ENCODE data around the gene APOB. TPM values are rescaled to one million over a fixed set of nuclear protein-coding genes. Genes with fewer than 3 reads are reported as not detected.

Gene APOB
- total RNA-seq, 1 experiment from 2014 or later, result not detected

DNA sequence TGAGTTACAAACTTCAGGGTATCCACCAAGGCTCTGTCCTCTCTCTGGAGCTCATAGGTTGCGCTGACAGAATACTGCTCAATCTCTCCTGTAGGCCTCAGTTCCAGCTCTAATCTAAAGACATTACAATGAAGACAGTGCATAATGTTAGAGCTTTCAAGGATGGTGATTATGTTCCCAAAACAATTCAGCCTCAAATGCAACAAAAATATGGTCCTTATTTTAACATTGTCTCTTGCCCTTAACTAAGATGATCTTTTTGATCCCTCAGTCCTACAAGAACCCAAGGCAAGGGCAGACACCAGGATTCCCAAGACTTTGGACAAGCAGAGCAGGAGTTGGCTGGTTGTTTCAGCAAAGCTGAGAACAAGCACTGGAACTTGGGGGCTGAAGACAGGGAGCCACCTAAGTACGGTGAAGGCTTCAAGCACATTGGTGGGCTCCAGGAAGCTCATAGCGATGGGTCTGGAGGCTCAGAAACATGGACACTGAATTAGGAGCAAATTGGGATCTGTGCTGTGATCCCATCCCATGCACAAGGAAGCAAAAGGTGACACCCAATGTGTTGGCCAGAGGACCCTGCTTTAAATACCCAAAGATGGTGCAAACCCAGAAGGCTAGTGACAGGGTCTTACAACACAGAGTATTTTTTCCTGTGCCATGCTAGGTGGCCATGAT, 24.7 kb downstream of the APOB start:
- POLR2A ChIA-PET (ENCODE audit: unreplicated experiment), result no interaction called here
- CTCF ChIA-PET, result no interaction called here

GRCh38 chr2:21018290-21018689, 25.6 kb downstream of the APOB start:
- BruUV-seq (replicated peaks), result no TSS peak
- DNase-seq, result no peak

More for the DNA sequence above, 24.7 kb downstream of the APOB start:
- Histone ChIP-seq H3K4me1 (ENCODE audit: insufficient read depth, low read length) (no peaks in the 10 kb centered on the region), H4K20me1 (ENCODE audit: low read length) (no peaks in the 10 kb centered on the region), H3F3A (ENCODE audit: low read length, unreplicated experiment) (no peaks in the 10 kb centered on the region), H3K79me2 (ENCODE audit: low read length) (no peaks in the 10 kb centered on the region), H3K9ac (ENCODE audit: low read length) (no peak overlapping the region), H3K36me3 (ENCODE audit: low read depth, low read length) (no peaks in the 10 kb centered on the region), H3K9me2 (replicated peaks; ENCODE audit: low read length) (no peaks in the 10 kb centered on the region), H3K27me3 (ENCODE audit: low read length) (peaks cover 11% of the 10 kb centered on the region; the same call in 1 of the 2 replicates), H3K4me3 (ENCODE audit: low read length) (no peak overlapping the region), H3K4me2 (ENCODE audit: low read length) (no peak overlapping the region), H3K27ac (ENCODE audit: low read length) (no peak overlapping the region), H2AFZ (ENCODE audit: low read length) (no peak overlapping the region), H3K9me3 (ENCODE audit: low read length) (no peaks in the 10 kb centered on the region)
- TF ChIP-seq, protein P1, sequence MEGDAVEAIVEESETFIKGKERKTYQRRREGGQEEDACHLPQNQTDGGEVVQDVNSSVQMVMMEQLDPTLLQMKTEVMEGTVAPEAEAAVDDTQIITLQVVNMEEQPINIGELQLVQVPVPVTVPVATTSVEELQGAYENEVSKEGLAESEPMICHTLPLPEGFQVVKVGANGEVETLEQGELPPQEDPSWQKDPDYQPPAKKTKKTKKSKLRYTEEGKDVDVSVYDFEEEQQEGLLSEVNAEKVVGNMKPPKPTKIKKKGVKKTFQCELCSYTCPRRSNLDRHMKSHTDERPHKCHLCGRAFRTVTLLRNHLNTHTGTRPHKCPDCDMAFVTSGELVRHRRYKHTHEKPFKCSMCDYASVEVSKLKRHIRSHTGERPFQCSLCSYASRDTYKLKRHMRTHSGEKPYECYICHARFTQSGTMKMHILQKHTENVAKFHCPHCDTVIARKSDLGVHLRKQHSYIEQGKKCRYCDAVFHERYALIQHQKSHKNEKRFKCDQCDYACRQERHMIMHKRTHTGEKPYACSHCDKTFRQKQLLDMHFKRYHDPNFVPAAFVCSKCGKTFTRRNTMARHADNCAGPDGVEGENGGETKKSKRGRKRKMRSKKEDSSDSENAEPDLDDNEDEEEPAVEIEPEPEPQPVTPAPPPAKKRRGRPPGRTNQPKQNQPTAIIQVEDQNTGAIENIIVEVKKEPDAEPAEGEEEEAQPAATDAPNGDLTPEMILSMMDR (conservative IDR thresholded peaks at IDR 0.05; ENCODE audit: low read depth, low read length), result no peak
- no peak for TF ChIP-seq EZH2phosphoT487 (IDR thresholded peaks at IDR 0.05; ENCODE audit: borderline replicate concordance, low read length)
- TF ChIP-seq EZH2 (IDR thresholded peaks at IDR 0.05; ENCODE audit: low read length, unreplicated experiment), result no peak
- ATAC-seq (no peak), DNase-seq (no peak)
- intact Hi-C loops (cut with micrococcal nuclease), result no loop called here
- no TSS peak for BruUV-seq (replicated peaks)

GRCh38 chr2:21017748-21018276, 26.1 kb downstream of the APOB start:
- Histone ChIP-seq H4K20me1 (ENCODE audit: low read length) (no peaks in the 10 kb centered on the region), H3K4me2 (ENCODE audit: low read length) (no peak overlapping the region), H3K4me3 (ENCODE audit: low read length) (no peak overlapping the region), H3K27ac (ENCODE audit: low read length) (no peak overlapping the region), H3F3A (ENCODE audit: low read length, unreplicated experiment) (no peaks in the 10 kb centered on the region), H3K9ac (ENCODE audit: low read length) (no peak overlapping the region), H3K27me3 (ENCODE audit: low read length) (0 out of 2 replicates have a peak, but pooled peaks cover 3% of the 10 kb centered on the region), H3K36me3 (ENCODE audit: low read depth, low read length) (no peaks in the 10 kb centered on the region), H2AFZ (ENCODE audit: low read length) (no peak overlapping the region), H3K9me2 (replicated peaks; ENCODE audit: low read length) (no peaks in the 10 kb centered on the region), H3K79me2 (ENCODE audit: low read length) (no peaks in the 10 kb centered on the region), H3K4me1 (ENCODE audit: insufficient read depth, low read length) (no peaks in the 10 kb centered on the region), H3K9me3 (ENCODE audit: low read length) (no peaks in the 10 kb centered on the region)
- intact Hi-C loops (cut with micrococcal nuclease), result no loop called here
- CTCF ChIA-PET, result no interaction called here
- BruUV-seq (replicated peaks), result no TSS peak
- POLR2A ChIA-PET (ENCODE audit: unreplicated experiment), result no interaction called here
- ATAC-seq (no peak), DNase-seq (no peak)
- TF ChIP-seq, protein P1 (conservative IDR thresholded peaks at IDR 0.05; ENCODE audit: low read depth, low read length), result no peak
- TF ChIP-seq EZH2 (IDR thresholded peaks at IDR 0.05; ENCODE audit: low read length, unreplicated experiment), result no peak
- no peak for TF ChIP-seq EZH2phosphoT487 (IDR thresholded peaks at IDR 0.05; ENCODE audit: borderline replicate concordance, low read length)

More at GRCh38 chr2:21018290-21018689, 25.6 kb downstream of the APOB start:
- Histone ChIP-seq H3K4me3 (ENCODE audit: low read length) (no peak overlapping the region), H3K27ac (ENCODE audit: low read length) (no peak overlapping the region), H3K27me3 (ENCODE audit: low read length) (0 out of 2 replicates have a peak, but pooled peaks cover 5% of the 10 kb centered on the region), H3F3A (ENCODE audit: low read length, unreplicated experiment) (no peaks in the 10 kb centered on the region), H4K20me1 (ENCODE audit: low read length) (no peaks in the 10 kb centered on the region), H2AFZ (ENCODE audit: low read length) (no peak overlapping the region), H3K79me2 (ENCODE audit: low read length) (no peaks in the 10 kb centered on the region), H3K9me3 (ENCODE audit: low read length) (no peaks in the 10 kb centered on the region), H3K9me2 (replicated peaks; ENCODE audit: low read length) (no peaks in the 10 kb centered on the region), H3K36me3 (ENCODE audit: low read depth, low read length) (no peaks in the 10 kb centered on the region), H3K9ac (ENCODE audit: low read length) (no peak overlapping the region), H3K4me1 (ENCODE audit: insufficient read depth, low read length) (no peaks in the 10 kb centered on the region), H3K4me2 (ENCODE audit: low read length) (no peak overlapping the region)
- CTCF ChIA-PET, result no interaction called here
- ATAC-seq, result no peak
- intact Hi-C loops (cut with micrococcal nuclease), result no loop called here
- no peak for TF ChIP-seq EZH2 (IDR thresholded peaks at IDR 0.05; ENCODE audit: low read length, unreplicated experiment)
- TF ChIP-seq EZH2phosphoT487 (IDR thresholded peaks at IDR 0.05; ENCODE audit: borderline replicate concordance, low read length), result no peak
- POLR2A ChIA-PET (ENCODE audit: unreplicated experiment), result no interaction called here

All from PC-3 (cell line).